ENCODE results near the gene HTR7. TPM values are rescaled to one million over a fixed set of nuclear protein-coding genes. Genes with fewer than 3 reads are reported as not detected.

Gene HTR7
- total RNA-seq, 6 donors from 2014 or later, result 0.54 to 0.64 (median 0.59) TPM; not detected in 3

GRCh38 chr10:90732581-90732980 is 125.3 kb downstream of the HTR7 start:
- Histone ChIP-seq H3K27me3 (no peaks in the 10 kb centered on the region), H3K9me3 (no peaks in the 10 kb centered on the region), H3K4me3 (no peak overlapping the region), H3K27ac (no peak overlapping the region), H3K36me3 (no peaks in the 10 kb centered on the region), H3K4me1 (no peaks in the 10 kb centered on the region)
- no peak for DNase-seq
- TF ChIP-seq CTCF (IDR thresholded peaks at IDR 0.05), result no peak
- ATAC-seq (ENCODE audit: low FRiP score in 2 of 2), result no peak
- 85 to 86% methylated on average over 3 of the region's 3 CpGs for WGBS, 2 donors

- DNase-seq (no peak), ATAC-seq (ENCODE audit: low FRiP score in 2 of 2) (no peak)
- Histone ChIP-seq H3K27ac (no peak overlapping the region), H3K27me3 (no peaks in the 10 kb centered on the region), H3K4me1 (no peaks in the 10 kb centered on the region), H3K9me3 (no peaks in the 10 kb centered on the region), H3K36me3 (no peaks in the 10 kb centered on the region), H3K4me3 (no peak overlapping the region)
- TF ChIP-seq POLR2AphosphoS5 (IDR thresholded peaks at IDR 0.05) (no peak), EP300 (IDR thresholded peaks at IDR 0.05) (no peak), POLR2A (IDR thresholded peaks at IDR 0.05) (no peak), CTCF (IDR thresholded peaks at IDR 0.05) (no peak)
- 42 to 51% methylated on average over 6 of the region's 6 CpGs for WGBS, 2 donors
These were observed 134.3 kb downstream of the HTR7 start for GRCh38 chr10:90723416-90724068.

- WGBS, 2 donors, result 82 to 84% methylated on average over 3 to 5 of the region's 5 CpGs
- H3K4me3 ChIP-seq, result no peak overlapping the region
- TF ChIP-seq CTCF (IDR thresholded peaks at IDR 0.05), result no peak
- no peak for TF ChIP-seq EP300 (IDR thresholded peaks at IDR 0.05)
- TF ChIP-seq POLR2A (IDR thresholded peaks at IDR 0.05), result no peak
- no peak for TF ChIP-seq POLR2AphosphoS5 (IDR thresholded peaks at IDR 0.05)
- ATAC-seq (ENCODE audit: low FRiP score in 2 of 2) (no peak), DNase-seq (no peak)
- H3K27ac ChIP-seq, result no peak overlapping the region
- H3K4me1 ChIP-seq, result no peaks in the 10 kb centered on the region
- no peaks in the 10 kb centered on the region for H3K36me3 ChIP-seq
- H3K27me3 ChIP-seq, result no peaks in the 10 kb centered on the region
- no peaks in the 10 kb centered on the region for H3K9me3 ChIP-seq
These were observed 135.0 kb downstream of the HTR7 start for GRCh38 chr10:90722832-90723231.

- ATAC-seq (ENCODE audit: low FRiP score in 2 of 2) (no peak), DNase-seq (no peak)
- Histone ChIP-seq H3K4me1 (no peaks in the 10 kb centered on the region), H3K36me3 (no peaks in the 10 kb centered on the region), H3K27ac (no peak overlapping the region), H3K9me3 (no peaks in the 10 kb centered on the region), H3K4me3 (no peak overlapping the region), H3K27me3 (no peaks in the 10 kb centered on the region)
- TF ChIP-seq EP300 (IDR thresholded peaks at IDR 0.05) (no peak), CTCF (IDR thresholded peaks at IDR 0.05) (no peak), POLR2A (IDR thresholded peaks at IDR 0.05) (no peak), POLR2AphosphoS5 (IDR thresholded peaks at IDR 0.05) (no peak)
- 72 to 82% methylated on average over 3 of the region's 3 CpGs for whole genome bisulfite sequencing, 2 donors
These were observed 139.7 kb downstream of the HTR7 start for GRCh38 chr10:90718182-90718581.

GRCh38 chr10:90712529-90712928 is 145.3 kb downstream of the HTR7 start:
- 55 to 64% methylated on average over 3 of the region's 3 CpGs for WGBS, 2 donors
- Histone ChIP-seq H3K27me3 (no peaks in the 10 kb centered on the region), H3K36me3 (no peaks in the 10 kb centered on the region), H3K4me3 (no peak overlapping the region), H3K9me3 (no peaks in the 10 kb centered on the region), H3K27ac (no peak overlapping the region), H3K4me1 (no peaks in the 10 kb centered on the region)
- DNase-seq (no peak), ATAC-seq (ENCODE audit: low FRiP score in 2 of 2) (no peak)
- TF ChIP-seq CTCF (IDR thresholded peaks at IDR 0.05) (no peak), POLR2A (IDR thresholded peaks at IDR 0.05) (no peak), EP300 (IDR thresholded peaks at IDR 0.05) (no peak), POLR2AphosphoS5 (IDR thresholded peaks at IDR 0.05) (no peak)
